Hematopoietic multipotent progenitor cell treated with erythropoietin and hydrocortisone succinate and interleukin-3 and kit ligand, for 15 days (in vitro differentiated cells): ENCODE measurements around the gene FGD6.
A peak's percentile ranks its signal among the peaks of the same experiment; 100 is the strongest.
"Not testable (repeated sequence)": the region's sequence is repeated elsewhere in the genome, so short reads cannot be mapped to it uniquely, and the experiment has no call there.

Experiments used
- DNase-seq: peaks from one replicate; pipeline ENCODE4 v3.0.0-alpha.2; 2015; ENCODE audit warnings: low spot score

Gene FGD6

DNA sequence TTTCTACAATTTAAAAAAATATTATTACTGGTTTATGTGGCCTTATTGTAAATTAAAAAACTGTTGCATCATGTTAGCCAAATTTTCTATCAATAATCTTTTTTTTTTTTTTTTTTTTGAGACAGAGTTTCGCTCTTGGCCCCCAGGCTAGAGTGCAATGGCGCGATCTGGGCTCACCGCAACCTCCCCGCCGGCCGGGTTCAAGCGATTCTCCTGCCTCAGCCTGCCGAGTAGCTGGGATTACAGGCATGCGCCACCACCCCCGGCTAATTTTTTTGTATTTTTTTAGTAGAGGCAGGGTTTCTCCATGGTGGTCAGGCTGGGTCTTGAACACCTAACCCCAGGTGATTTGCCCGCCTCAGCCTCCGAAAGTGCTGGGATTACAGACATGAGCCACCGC, 16.9 kb upstream of the FGD6 start:
- not testable (repeated sequence) for DNase-seq

DNA sequence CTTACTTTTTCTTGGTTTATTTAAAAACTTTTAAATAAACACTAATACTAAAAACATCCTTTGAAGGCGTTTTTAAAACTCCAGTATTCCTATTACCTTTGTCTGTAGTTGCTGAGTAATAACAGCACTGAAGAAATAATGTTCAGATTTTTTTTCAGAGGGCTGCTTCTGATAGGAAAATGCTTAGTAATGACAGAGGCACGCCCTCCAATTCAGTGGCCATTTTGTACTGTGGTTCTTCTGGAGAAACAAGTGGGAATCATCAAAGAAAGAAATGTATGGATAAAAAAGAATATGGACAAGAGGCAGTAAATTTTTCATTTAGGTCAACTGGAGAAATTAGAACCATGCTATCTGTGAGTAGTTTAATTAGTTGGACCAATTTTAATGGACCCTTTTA, 13.9 kb upstream of the FGD6 start:
- DNase-seq: peak; percentile 63

DNA sequence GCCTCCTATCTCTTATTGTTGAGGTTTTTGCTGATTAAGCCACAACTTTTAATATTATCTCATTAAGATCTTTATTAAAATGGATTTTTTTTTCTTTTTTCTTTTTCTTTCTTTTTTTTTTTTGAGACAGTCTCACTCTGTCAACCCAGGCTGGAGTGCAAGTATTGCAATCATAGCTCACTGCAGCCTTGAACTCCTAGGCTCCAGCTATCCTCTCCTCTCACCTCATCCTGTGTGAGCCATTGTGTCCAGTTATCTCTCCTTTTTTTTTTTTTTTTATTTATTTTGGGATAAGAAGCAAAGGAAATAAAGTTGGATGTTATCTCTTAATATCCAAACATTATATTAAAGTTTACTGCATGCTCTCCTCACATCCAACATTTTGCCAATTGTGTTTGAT, 13.0 kb upstream of the FGD6 start:
- DNase-seq: no peak

DNA sequence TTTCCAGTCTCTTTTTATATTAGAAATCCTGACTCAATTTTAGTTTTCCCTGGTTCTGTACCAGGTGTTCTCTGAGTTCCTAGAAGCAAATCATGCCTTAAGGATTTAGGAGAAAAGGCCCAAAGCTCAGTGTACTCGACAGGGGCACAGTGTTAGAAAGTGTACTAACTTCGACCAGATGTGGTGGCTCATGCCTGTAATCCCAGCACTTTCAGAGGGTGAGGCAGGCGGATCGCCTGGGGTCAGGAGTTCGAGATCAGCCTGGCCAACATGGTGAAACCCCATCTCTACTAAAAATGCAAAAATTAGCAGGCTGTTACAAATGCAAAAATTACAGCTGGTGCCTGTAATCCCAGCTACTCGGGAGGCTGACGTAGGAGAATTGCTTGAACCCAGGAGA, 12.4 kb upstream of the FGD6 start:
- no peak for DNase-seq

DNA sequence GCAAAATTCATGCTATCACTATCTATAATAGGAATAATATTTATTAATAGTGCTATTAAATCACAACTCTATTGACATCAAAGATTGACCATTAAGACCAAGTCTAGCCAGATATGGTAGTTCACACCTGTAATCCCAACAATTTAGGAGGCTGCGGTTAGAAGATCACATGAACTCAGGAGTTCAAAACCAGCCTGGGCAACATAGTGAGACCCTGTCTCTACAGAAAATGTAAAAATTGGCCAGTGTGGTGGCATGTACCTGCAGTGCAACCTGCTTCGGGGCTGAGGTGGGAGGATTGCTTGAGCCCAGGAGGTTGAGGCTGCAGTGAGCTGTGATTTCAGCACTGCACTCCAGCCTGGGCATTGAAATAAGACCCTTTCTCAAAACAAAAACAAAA, 11.3 kb upstream of the FGD6 start:
- no peak for DNase-seq

DNA sequence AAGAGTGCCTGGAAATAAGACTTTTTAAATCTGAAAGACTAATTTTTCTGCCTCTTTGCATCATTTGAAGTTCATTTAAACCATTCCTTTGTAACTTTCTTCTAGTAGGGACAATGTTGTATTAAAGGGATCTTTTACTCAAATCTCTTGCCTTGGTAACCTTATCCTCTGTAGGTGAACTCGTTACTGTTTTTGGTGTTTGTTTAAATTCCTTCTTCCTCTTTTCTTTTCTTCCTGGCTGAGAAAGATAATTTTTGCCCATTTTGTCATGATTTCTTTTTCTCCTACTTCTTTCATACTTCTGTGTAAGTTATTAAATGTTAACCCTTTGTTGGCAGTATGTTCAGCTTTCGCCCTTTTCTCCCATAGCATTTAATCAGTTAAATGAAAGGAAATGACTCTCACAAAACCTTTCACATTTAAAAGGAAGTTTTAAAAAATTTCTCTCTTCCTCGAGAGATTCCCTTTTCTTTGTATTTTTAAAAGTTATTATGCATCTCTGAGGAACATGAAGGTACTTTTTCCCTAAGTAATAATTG, 10.6 kb upstream of the FGD6 start:
- DNase-seq: no peak

DNA sequence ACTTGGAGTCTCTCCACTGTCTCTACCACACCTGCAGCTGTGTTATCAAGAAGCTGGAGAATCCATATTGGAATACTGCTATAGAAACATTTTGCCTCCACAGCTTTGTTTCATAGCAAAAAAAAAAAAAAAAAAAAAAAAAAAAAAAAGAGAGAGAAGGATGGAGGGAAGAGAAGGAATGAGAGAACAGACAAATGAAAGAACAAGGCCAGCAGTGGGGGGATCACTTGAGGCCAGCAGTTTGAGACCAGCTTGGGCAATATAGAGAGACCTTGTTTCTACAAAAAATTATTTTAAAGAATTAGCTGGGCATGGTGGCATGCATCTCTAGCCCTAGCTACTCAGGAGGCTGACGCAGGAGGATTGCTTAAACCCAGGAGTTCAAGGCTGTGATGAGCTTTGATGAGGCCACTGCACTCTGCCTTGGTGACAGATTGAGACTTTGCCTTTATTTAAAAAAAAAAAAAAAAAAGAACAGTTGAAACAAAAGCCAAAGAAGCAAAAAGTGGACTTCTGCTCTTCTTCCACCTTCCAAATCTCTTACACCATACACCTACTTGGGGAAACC, 8.5 kb upstream of the FGD6 start:
- no peak for DNase-seq

DNA sequence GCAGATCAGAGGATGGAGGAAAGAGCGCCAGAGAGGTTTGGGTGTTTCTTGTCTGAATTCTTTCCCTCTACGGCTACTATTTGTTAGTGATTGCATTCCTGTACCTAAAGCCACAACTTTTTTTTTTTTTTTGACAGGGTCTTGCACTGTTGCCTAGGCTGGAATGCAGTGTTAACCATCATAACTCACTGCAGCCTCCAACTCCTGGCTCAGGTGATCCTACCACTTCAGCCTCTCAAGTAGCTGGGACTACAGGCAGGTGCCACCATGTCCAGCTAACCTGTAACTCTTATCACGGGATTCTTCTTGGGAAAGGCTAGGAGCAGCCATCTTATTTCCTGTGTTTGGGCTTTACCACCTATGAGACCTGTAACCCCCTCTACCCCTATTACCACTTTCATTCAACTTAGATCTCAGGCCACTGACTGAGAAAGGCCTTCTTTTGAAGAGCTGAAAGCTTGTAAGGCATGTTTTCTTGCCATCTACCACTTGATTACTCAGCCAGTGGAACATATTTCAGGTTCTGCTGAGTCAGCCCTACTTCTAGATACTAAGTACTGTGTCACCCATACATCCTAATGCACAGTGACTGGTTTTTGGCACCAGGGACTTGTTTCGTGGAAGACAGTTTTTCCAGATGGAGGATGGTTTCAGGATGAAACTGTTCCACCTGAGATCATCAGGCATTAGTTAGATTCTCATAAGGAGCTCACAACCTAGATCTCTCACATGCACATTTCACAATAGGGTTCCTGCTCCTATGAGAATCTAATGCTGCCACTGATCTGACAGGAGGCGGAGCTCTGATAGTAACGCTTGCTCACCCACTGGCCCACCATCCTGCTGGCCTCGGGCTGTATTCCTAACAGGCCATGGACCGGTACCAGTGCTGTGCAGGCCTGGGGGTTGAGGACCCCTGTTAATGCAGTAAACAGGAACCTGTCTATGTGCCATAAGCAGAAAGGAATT, 7.2 kb upstream of the FGD6 start:
- DNase-seq: peak; percentile 78

DNA sequence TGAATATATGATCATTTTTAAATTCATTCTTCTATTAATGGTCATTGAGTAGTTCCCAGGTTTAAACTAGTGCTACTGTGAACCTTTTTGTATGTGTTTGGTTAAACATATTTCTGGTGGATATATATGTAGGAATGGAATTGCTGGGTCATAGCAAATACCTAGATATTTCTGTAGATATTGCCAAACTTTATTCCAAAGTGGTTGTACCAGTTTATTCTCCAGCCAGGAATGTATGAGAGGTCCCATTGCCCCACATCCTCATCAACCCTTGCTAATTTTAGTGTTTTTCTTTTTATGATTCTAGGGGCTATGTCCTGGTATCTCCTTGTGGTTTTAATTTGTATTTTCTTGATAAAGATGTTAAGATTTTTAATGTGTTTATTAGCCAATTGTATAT, 3.5 kb upstream of the FGD6 start:
- no peak for DNase-seq

DNA sequence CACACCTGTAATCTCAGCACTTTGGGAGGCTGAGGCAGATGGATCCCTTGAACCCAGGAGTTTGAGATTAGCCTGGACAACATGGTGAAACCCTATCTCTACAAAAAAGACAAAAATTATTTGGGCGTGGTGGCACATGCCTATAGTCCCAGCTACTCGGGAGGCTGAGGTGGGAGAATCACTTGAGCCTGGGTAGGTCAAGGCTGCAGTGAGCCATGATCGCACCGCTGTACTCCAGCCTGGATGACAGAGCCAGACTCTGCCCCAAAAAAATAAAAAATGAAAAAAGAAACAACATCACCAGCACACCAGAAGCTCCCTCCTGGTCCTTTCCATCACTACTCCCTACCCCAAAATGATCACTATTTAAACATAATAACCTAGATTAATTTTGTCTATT, 2.9 kb upstream of the FGD6 start:
- no peak for DNase-seq

DNA sequence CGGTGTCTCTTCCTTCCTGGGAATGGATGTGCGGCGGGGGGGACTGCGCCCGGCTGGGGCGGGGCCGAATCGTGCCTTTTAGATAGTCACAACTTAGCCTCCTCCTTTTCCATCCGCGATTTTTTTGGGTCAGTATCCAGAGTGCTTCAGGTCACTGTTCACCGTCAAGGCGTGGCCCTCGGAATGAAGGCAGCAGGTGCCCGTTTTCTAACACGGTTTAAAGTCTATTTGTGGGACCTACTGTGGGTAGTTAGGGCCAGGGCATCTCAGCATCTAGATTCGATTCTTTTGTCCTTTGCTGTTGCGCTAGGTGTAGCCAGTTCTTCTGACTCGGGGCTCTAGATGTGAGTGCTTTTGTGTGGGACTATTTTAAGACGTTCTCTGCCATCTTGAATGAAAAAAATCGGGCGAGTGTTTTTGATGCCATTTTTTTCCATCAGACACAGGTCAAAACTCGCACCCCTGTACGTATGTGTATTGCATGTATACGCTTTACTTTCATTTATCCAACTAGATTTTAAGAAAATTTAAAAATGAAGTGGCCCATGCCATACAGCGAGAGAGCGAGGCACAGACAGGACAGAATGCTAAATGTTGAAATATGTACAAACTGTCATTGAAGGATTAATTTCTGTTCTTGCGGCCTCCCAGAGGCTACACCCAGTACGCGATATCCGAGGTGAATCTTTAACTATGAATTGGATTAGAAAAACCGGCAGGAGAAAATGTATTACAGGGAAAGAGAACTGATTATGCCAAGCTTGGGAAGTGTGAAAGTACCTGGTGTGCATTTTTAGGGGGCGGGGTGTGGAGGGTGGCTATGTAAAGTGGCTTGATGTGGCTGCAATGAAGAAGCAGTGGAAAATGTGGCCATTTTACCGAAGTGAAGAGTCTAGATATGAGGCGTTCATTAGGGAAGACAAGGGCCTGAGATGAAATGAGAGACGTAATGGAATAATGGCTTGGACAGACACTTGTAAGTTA, 1.2 kb upstream of the FGD6 start:
- DNase-seq: peak; percentile 55

DNA sequence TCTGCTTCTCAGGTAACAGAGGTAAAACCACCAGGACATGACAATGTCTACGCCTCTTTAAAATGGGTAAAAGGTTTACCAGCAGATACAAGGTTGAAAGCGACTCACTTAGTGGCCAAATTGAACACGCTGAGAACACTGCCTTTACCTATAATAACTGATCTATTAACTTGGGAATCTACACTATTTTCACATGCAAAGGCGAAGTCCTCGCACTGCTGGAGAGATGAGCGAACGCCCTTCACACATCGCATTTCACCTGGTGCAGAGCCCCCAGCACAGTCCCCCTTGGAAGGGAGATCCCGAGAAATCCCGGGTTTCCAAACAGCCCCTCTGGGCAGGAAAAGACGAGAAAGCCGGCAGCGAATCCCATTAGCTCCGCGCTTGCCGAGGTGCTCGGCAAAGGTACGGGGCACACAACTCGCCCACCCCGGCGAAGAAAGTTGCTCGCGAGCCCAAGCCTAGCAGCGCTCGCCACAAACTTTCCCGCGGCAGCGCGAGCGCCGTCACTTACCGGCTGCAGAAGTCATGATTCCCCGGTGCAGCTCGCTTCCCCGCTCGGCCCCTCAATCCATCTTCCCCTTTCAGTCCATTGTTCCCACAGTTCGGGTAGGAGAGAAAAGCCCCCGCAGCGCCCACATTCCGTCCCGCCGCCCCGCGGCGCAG, 423 bp downstream of the FGD6 start:
- DNase-seq: peak; percentile 17

DNA sequence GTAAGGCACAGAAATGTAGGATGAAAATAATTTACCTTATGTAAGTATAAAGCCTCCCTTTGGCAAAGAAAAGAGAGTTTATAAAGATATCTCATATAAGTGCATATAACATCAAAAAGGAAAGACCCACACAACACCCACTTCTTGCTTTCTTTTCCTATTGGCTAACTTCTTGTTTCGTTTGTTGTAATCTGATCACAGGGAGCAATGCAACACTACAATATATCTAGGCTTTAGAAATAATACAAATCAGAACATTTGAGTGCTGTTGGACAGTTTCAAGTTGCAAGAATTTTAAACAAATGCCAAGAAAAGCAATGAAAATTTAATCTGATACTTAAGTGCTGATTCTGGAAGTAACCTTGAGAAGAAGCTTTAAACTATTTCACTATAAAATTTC, 1.3 kb downstream of the FGD6 start:
- DNase-seq: no peak

DNA sequence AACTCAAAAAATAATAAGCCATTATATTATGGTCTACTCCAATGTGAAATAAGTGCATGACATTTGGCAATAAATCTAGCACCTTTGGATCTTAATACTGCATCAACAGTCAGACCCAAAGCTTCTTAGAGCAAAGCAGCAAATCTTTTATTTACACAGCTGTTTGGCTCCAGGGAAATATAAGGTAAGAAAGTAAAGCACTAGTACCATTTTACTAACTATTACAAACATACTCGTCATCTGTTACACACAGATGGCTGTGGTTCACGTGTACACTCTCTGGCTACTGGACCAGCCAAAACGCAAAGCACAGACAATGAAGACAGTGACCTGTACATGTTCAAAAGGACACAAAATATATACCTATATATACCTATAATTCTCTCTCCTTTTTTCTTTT, 2.8 kb downstream of the FGD6 start:
- DNase-seq: no peak

DNA sequence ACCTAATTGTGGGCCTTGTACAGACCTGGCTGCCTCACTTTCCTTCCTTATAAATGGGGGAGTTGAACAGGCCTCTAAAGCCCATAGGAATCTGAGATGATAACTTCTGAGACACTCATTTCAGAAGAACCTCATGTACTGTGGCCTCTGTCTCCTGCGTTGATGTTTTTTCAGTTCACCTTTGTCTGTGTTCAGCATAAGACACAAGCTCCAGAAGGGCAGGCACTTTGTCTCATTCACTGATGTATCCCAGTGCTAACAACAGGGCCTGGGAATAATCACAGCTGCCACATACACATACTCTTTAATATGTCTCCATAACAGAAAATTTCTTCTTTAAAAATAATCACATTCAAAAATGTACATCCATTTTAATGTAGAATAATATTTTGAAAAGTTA, 3.3 kb downstream of the FGD6 start:
- DNase-seq: no peak

DNA sequence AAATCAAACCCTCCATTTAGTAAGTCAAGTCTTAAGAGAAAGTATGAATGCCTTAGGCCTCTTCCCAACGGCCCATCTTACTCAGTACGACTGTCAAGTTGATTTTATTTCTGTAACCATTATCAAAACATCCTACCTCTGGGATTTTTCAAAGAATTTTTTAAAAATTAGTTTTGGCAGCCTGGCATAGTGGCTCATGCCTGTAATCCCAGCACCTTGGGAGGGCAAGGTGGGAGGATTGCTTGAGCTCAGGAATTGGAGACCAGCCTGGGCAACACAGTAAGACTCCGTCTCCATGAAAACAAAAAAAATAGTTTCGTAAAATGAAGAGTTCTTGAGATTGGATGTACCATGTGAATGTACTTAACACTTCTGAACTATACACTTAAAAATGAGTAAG, 4.1 kb downstream of the FGD6 start:
- no peak for DNase-seq

DNA sequence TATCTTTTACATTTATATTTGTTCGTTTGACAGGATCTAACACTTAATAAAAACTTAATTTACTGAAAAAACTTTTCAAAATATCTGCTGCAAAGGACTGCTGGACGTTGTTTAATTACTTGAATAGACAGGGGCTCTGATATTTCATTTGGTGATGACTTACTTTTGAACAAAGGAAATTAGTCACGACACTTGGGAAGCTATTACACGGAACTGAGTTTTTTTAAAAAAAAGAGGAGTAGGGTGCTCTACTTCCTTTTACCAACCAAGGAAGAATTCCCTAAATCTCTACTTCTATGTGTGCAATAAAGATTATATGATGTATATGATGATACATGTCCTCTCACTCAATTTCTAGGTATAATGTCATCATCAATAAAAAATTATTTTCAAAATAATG, 4.7 kb downstream of the FGD6 start:
- DNase-seq: no peak

DNA sequence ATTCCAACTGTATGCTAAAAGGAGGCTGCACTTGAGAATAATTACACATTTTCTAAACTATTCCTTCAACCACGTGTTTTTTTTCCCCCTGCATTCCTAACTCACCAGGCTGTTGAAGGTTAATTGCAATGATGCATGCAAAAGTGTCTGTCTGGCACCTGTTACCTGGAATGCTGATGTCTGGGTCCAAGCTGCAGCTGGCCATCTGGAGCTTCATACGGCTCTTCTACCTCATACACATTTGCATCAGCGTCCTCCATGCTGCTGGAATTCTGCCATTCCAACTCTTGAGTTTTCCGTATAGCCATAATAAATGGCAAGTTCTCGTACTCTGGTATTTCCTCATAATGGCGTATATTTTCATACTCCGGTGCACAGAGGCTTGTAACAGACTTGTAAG, 8.6 kb downstream of the FGD6 start:
- DNase-seq: no peak

DNA sequence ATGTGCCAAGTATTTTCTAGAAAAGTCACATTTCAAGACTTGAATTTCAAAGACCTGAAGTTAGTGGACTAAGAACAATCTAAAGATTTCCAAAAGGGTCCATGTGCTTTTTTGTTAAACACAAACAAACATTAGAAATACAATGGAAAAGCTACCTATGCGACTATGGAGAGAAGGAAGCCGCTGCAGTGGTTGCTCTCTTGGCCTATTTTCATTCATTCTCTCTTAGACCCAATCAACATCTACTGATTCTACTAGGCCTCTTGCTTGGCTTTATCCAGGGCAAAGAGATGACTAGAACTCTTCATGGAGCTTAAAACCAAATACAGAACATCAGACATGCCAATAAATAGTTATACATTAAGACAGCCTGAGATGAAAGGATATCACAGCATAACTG, 9.9 kb downstream of the FGD6 start:
- no peak for DNase-seq

DNA sequence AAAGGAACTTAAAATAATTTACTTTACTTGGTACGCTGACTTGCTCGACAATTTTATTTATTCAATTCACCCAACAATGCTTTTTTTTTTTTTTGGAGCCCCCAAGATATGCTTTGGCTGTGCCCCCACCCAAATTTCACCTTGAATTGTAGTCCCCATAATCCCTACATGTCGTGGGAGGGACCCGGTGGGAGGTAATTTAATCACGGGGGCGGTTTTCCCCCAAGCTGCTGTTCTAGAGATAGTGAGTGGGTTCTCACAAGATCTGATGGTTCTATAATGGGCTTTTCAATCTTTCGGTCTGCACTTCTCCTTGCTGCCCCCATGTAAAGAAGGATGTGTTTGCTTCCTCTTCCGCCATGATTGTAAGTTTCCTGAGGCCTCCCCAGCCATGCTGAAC, 10.4 kb downstream of the FGD6 start:
- DNase-seq: no peak

DNA sequence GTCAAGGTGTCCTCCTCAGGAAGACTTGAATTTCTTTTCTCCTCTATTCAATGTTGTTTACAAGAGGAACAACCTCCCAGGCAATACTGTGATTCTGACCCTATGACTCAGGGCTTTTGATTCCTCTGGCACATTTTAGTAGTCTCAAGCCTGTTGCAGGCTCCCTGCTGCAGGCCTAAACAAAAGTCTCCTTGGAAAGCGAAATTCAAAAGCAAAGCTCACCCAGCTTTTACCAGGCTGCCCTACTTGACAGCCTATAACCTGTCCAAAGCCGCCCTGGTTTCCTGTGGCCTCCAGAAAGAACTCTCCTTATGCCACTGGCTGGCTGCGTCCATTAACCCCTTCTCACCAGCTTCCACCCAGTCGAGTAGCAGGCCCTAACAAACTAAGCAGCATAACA, 11.6 kb downstream of the FGD6 start:
- no peak for DNase-seq
